C1 segment of cervical spinal cord (tissue), 14 donors: ENCODE measurements around the gene TCF4.
A peak's percentile ranks its signal among the peaks of the same experiment; 100 is the strongest.

Experiments
- DNase-seq, 14 donors: peaks; one replicate each; lab custom pipeline; 2025; lab: John Stamatoyannopoulos, UW

Gene TCF4

DNA sequence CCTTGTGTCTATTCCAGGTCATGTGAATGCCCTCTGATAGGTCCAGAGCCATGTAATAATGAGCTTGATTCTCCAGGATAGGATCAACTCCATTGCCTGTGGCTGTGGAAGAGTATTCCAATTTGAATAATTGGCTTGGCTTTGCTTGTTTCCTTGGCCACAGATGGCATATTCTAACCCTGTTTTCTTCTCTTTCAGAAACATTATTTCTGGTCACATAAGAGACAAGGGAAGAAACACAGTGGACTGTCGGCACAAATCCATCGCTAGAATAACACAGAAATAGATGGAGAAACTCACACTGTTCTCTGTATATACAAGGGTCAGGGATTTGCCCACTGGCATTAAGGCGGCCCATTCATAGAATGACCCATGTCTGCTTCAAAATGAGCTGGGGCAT, 350.3 kb downstream of the TCF4 start:
- peak in 1 of 14 donors; percentile 62 for DNase-seq

DNA sequence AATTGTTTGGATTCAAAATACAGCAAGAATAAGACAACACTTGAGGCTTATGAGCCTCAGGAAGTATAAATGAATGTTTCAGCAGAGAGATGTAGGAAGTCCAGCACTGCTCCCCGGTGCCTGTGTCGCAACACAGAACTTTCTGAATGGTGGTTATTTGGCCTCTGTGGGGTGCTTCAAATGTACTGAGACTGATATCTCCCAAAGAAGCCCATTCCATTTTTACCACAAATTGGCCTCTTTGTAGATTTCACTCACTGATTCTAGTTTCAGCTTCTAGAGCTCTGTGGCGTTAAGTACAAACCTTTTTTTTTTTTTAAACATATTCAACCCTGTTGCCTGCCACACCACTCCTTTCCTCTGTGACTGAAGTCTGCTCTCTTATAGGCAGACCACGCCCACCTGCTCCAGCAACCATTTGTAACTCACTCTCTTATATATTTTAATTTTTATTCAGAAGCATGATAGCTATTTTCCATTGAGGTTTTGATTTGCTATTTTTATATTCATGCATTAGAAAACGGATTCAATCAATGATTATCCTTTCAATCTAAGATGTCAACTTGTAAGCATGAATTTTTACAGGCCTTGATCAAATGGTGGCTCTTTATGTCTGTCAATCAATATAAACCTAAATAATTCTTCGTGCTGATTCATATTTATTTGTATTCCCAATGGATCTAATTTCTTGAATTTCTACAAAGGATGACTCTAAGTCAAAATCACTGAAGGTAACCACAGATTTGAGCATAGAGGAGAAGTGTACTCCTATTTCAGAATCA, 351.7 kb downstream of the TCF4 start:
- no peak for DNase-seq

DNA sequence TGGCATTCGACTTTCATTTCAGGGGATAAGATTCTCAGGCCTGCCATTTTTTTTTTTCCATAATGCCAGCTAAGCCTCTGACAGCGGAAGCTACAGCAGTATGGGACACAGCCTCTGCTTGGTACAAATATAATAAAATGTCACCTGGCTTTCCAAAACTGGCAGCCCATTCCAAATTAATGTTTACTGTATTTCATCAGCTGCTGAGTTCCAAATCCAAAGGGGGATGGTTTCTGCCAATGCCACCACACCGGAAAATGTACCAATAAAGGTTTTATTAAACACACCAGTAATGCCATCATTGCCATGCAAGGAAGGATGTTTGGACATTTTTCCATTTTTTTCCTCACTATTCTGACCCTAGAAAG, 352.9 kb downstream of the TCF4 start:
- no peak for DNase-seq

DNA sequence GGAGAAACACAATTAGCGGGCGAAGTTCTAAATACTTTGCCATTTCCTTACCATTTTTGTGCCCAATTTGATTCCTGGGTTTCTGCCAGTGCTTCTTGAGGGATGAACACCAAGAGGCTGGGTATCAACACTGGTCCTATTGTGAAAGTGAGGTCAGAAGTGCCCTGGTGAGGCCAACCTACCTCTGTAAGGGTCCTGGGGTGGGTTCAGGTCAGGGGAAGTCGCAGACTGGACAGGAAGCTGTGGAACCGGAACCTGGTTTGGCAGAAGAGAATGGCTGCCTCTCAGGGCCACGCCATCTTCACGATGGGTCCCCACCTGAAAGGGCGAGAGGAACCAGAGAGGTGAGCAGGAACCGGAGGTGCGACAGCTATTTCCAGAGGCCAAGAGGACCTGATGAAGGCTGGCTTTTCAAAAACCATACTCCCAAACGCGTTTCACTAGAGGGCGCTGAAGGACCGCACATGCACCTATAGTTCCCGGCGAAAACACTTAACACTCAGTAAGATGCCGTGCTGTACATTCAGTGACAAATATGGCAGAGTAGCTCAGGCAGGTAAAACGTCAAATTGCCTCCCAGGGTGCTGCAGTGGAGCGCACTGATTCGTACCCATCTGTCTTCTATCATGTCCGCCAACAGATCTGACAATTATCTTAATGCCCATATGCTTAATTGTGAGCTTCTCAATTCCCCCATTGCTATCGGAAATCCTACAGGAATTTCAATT, 353.5 kb downstream of the TCF4 start:
- DNase-seq, result peak in 13 of 14 donors; percentile 6 to 93 (median 65)

DNA sequence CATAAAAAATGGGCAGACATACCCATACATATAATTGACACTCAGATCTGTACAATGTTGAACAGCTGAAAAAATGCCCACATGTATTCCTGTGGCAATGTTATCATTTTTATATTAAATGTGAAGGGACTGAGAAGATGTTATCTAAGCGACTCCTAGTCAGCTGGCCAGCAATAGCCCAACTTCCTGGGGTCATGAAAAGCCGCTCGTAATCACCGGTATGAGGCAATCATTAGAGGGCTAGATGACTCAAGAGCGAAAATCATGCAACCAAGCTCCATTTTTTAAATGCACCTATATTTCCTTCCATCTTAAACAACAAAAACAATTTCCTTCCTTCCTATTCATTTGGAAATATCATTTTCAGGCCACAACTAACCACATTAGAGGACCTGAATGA, 354.1 kb downstream of the TCF4 start:
- DNase-seq, result no peak

DNA sequence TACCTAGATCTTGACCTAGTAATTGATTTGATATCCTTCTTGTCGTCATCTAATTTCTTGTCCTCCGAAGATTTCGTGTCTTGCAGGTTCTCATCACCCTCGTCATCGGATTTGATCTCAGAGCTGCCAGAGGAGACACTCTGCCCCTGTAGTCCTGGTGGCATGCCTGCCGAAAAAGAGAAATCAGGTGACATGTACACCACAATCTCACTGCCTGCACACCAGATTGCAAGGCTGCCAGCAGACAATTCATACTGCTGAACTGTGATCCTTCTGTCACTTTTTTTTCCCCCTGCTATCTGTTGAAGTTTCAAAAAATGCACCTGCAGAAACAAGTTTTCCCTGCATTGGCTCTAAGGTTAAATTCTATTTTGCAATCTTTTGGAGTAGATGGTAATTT, 355.5 kb downstream of the TCF4 start:
- peak in 1 of 14 donors; percentile 53 for DNase-seq

DNA sequence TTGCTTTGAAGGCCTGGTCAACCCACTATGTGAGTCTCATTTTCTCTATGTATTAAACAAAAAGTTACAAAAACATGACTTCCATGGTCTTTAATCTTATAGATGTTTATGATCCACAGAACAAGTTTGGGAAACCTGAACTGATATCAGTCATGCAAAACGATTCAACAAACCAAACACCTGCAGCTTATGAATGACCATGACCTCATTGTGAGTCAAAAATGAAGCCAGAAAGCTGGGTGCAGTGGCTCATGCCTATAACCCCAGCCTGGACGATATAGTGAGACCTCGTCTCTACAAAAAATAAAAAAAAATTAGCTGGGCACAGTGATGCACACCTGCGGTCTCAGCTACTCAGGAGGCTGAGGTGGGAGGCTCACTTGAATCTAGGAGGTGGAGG, 358.3 kb downstream of the TCF4 start:
- no peak for DNase-seq

DNA sequence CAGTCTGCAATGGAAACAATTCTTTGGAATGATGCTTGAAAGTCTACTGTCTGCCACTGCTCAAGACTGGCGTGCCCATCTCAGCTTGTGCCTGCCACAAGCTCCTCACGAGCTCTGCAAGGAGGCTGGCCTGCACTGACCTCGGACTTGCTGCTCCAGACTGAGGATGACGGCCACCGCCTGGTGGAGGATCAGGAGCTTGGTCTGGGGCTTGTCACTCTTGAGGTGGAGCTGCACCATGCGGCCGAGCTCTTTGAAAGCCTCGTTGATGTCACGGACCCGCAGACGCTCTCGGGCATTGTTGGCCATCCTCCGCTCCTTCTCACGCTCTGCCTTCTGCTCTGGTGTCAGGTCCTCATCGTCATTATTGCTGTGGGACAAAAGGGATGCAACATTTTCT, 359.3 kb downstream of the TCF4 start:
- DNase-seq, result no peak

DNA sequence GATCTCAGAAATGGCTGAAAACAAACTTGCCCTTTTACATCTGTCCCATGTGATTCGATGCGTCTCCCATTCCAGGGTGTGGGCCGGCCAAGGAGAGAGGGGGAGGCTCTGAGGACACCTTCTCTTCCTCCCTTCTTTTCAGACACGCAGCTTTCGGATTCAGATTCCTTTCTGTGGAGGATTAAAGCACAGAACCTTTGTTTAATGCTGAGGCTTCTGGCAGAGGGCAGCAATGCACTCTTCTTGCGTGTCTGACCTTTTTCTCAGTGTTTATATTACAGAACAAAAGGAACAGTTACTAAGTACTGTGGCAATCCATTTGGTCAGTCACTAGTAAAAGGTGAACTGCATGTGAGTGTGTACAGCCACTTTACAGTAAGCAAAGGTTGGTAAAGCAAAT, 359.8 kb downstream of the TCF4 start:
- DNase-seq, result no peak

DNA sequence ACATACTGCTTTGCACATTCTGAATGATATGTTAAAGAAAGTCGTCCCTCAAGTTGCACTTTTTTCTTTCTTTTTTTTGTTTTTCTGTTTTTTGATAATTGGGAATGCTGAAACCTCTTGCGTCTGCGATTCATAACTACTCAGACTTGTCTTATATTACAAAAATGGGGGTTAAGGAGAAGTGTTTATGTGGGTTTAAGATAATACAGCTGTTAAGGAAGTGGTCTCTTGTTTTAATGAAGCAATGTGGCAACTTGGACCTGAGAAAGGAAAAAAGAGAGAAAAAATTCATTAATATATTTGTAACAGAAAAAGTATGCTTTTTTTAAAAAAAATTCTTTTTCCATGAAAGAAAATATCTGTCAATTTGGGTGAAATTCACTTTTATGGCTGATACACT, 360.2 kb downstream of the TCF4 start:
- no peak for DNase-seq

DNA sequence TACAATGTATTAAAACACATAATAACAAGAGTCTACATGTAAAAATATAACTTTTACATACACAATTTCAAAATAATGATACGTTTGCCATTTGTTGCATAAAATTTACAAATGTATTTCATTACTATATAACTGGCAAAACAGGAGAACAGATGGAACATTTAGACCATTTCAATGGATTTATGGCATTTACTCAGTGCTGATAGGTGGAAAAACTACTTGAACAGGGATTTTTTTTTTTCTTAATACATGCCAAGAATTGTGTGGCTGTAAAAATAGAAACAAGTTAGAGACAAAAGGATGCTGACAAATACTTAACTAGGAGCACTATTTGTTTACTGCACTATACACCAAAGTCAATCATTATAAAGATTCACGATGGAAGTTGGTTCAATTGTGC, 361.9 kb downstream of the TCF4 start:
- no peak for DNase-seq

DNA sequence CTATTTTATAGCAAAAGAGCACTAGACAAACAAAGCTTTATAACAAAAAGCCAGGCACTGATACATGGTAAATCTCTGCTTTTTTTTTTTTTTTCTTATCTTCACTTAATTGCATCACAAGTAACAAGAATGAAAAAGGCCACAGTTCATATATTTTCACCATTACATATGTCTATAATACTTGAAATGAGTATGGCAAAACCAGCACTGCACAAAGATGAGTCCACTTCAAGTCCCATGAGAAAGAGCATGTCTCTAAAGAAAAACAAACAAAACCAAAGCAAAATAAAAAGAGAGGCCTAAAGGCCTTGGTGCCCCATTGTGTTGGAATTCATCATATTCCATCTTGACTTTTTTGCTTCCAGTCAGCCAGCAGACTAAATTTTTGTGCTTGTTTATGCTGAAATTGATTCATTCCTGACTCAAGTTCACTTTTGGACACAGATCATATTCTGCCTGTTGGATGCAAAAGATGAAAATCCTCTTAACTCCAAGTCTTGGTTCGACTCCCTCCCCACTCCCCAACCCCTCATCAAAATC, 363.8 kb downstream of the TCF4 start:
- no peak for DNase-seq

DNA sequence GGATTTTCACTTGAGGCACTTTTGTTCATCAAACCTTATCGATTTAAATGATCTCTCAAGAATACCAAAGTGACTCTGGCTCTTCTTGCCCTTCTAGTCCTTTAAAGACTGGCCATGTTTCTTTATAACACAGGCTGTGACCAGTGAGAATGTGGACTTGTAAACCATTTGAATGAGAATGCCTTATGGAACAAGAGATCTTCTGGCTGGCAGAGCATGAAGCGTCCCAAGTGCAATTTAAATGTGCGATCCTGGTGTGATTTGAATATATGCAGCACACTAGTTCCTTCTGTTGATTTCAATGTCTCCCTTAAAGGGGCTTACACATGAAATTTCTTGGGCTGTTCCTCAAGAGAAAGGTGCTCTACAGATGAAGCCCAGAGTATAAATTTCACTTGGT, 366.4 kb downstream of the TCF4 start:
- no peak for DNase-seq

DNA sequence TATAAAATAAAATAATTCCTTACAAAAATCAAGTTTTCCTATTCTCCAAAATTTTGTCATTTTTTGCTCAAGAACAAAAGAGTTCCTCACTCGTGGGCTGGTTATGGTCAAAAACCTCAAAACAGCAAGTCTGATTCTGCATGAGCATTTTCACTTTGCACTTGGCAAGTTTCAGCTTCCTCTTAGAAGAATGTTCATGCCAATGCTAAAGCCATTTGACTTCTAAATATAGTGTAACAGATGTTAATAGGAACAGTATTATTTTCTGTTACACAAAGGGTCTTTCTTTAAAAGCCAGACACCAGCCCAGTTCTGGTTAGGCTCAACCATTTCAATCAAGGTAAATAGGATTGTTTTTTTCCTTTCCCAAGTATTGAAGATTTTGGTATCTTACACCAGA, 367.5 kb downstream of the TCF4 start:
- peak in 1 of 14 donors; percentile 4 for DNase-seq

DNA sequence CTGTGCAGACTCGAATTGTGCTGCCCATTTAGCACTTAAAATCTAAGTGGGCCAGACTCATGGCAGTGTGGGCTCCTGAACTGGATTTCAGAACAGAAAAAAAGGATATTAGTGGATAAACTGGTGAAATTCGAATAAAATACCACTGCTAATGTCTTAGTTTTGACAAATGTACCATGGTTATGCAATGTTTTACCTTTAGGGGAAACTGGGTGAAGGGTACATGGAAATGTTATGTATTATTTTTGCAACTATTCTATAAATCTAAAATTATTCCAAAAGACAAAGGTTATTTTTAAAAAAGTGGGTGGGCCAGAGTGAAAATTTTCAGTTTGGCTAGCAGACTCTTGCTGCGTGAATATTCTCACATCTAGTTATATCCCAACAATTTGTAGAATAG, 368.2 kb downstream of the TCF4 start:
- DNase-seq, result no peak

DNA sequence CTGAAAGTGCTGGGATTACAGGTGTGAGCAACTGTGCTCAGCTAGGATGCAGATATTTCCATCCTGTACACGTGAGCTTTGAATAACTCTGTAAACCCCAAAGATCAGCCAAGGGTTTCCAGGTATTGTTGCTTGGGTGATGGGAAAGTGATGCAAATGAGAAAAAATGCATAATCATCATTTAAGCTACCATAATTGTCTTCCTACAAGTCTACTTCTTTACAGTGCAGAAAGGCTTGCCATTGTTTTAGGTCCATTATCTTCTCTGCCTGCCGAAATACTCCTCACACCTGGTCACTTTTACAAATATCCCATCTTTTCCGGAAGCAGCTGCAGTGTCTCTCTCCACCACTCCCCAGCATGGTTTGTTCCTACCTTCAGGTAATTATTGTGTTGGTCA, 368.9 kb downstream of the TCF4 start:
- DNase-seq, result no peak

DNA sequence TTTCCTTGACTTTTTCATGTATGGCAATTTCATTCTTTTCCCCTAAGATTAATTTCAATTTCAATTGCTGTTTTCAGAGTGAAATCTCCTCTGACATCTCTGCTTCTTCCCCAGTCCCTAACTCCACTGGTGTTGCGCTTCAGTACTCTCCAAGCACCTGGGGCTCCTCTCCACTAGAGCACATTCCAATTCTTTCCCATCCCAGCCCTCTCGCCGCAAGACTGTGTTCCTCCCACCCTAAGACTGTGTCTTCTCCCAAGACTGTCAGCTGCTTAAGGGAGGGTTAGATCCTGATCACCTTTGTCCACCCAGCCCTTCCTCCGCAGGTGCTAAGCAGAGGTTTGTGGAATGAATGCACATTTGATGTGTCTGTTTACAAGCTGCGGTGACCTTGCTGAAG, 373.0 kb downstream of the TCF4 start:
- DNase-seq, result no peak

DNA sequence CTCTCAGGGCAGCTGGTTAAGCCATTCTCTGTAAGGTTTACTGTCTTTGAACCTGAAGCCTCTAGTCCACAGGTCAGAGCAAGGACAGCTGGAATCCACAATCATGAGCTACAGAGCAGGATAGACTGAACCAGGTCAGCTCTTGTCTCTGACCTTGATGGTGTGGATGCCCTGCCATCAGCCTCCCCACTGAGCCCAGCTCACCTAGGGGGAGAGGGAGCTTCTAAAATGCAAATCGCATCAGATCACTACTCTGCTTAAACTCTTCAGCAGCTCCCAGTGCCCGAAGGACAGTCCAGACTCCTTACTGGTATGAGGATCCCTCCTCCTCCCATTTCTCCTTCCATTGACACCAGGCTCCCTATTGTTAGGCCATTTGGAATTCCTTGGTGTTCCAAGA, 373.5 kb downstream of the TCF4 start:
- DNase-seq, result no peak

DNA sequence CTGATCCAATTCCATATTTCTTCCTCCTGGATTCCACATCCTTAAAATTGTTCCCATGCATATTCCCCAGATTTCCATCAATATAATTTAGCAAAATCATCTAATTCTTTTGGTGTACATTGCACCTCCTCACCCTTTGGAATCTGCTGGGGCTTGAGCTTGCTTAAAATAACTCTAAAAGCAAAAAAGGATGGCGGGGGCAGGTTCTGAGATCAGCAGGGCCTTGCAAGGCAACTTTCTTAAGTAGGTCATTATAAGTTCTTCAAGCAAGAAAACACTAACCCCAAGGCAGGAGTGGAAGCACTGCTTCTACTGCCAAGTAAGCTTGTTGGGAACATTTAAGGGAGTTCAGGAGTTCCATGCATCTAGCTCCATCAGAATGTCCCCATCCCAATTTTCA, 374.4 kb downstream of the TCF4 start:
- no peak for DNase-seq

DNA sequence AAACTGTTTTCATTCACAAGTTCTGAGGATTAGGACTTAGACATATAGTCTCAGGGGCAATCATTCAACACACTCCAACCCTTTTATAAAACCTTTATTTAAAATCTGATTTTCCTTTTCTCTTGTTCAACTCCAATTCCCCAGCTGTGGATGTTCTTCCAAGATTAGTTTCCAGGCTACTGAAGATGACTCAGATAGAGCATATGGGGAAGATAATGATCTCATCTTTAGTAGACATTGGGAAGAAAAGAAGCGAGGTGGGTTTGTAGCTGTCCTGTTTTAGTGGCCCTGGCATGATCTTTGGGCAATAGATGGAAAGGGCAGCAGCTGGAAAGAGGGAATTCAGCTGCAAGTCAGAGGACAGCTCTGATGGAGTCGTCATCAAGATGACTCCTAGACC, 381.1 kb downstream of the TCF4 start:
- DNase-seq, result no peak

DNA sequence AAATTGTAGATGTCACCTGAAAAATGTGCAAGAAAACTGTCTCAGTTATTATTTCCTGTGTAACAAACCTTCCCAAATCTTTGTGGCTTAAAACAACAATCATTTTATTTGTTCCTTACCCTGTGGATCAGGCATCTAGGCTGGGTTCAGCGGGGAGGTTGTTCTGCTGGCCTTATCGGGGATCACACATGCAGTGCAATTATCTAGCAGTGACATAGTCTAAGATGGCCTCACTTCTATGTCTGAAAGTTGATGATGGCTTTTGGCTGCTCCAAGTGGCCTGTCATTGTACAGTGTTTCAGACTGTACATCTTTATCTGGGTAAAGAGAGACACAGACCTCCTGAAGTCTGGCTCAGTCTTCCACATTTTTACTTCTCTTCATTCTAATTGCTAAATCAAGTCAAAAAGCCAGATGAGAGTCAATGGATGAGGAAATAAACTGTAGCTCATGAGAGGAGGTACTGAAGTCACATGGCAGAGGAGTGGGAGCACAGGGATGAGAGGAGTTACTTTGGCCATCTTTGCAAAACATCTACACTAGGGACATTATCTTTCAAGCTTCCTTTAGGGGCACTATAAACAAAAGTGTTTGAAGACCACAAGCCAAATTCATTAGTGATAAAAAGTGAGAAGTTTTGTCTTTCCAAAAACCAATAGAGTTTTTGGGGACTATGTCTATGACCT, 385.6 kb downstream of the TCF4 start:
- DNase-seq, result no peak

DNA sequence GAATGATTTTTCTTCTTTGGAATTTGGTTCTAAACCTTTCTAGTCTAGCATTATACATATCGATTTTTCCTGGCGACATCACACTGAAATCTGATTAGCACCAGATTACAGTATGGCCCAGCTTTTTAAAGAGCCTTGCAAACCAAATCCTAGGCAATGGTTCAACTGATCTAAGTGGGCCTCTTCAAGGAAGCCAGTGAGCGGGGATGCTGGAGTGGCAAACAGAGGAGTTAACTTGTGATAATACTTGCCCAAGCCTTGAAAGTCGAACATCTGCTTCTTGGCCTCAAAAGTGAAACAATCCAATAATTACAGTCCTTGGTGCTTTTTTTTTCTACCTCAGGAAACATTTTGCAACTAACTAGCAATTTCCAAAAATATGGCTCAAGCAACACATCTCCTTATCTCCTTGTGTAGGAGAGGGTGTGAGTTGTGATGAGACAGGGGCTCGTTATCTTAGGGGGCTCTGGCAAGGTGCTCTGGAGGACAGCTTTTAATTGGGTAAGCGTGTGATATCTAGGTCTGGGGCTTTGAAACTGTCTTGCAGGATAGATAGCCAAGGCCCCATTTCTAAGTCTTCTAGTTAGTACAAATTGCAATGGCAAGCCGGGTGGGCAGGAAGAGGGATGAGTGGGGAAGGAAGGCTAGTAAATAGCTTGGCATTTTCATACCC, 388.6 kb downstream of the TCF4 start:
- DNase-seq, result no peak
